ENCODE data around the gene COL19A1.

The COL19A1 gene

DNA sequence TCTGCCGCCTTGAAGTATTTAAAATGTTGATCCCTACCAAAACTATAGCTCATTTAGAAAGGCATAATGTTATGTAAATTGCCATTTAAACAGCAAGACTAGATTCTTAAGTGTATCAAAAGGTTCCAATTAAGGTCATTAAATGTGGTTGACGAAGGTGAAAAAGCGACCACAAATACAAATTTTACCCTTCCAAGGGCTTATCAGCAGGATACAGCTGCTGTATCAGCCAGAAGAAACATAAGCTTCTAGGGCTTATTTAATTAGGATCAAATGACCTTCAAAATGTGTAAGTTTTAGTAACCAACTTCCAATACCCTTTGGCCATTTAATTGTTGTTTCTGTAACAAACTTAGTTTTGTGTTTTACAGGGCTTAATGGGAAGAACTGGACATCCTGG is 296.6 kb downstream of the COL19A1 start:
- no peaks in the 10 kb centered on the region for H3K9me3 Mint-ChIP-seq
- H3K27me3 Mint-ChIP-seq: peaks cover 33% of the 10 kb centered on the region
- H3K4me3 Mint-ChIP-seq: no peak overlapping the region
- H3K36me3 Mint-ChIP-seq: no peaks in the 10 kb centered on the region
- no peak overlapping the region for H3K27ac Mint-ChIP-seq
- H3K4me1 Mint-ChIP-seq: peaks cover 5% of the 10 kb centered on the region

DNA sequence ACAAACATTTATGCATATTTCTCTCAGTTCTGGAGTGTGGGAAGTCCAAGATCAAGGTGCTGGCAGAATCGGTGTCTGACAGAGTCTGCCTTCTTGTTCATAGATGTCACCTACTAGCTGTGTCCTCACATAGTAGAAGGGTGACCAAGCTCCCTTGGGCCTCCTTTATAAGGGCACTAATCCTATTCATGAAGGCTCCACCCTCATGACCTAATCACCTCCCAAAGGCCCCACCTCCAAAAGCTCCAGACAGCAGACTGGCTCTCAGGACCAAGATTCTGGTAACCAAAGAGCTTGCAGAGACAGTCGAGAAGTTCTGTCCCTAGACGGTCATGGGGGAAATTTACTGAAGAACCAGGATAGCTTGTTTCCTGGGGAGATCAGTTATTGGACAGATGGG is 297.4 kb downstream of the COL19A1 start:
- Mint-ChIP-seq H3K4me1 (peaks cover 5% of the 10 kb centered on the region), H3K36me3 (no peaks in the 10 kb centered on the region), H3K4me3 (no peak overlapping the region), H3K9me3 (no peaks in the 10 kb centered on the region), H3K27ac (no peak overlapping the region), H3K27me3 (peaks cover 36% of the 10 kb centered on the region)

DNA sequence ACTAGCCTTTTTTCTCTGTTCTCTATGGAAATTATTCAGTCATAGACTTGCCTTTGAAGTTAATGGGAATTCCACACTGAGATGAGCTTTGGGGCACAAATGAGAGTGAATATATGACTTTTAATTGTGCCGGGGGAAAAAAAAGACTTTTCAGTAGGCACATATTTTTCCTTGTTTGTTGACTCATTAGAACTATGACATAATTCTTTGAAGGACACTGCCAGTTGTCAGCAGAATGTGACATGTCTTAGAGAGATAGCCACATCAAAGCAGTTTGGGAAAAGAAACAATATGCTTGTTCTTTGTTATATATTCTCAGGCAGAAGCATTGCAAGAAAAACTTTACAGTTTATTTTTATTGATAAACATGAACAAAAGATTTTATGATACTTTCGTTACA is 298.2 kb downstream of the COL19A1 start:
- peaks cover 38% of the 10 kb centered on the region for H3K27me3 Mint-ChIP-seq
- H3K4me3 Mint-ChIP-seq: no peak overlapping the region
- no peak overlapping the region for H3K27ac Mint-ChIP-seq
- H3K4me1 Mint-ChIP-seq: peaks cover 5% of the 10 kb centered on the region
- no peaks in the 10 kb centered on the region for H3K36me3 Mint-ChIP-seq
- no peaks in the 10 kb centered on the region for H3K9me3 Mint-ChIP-seq

DNA sequence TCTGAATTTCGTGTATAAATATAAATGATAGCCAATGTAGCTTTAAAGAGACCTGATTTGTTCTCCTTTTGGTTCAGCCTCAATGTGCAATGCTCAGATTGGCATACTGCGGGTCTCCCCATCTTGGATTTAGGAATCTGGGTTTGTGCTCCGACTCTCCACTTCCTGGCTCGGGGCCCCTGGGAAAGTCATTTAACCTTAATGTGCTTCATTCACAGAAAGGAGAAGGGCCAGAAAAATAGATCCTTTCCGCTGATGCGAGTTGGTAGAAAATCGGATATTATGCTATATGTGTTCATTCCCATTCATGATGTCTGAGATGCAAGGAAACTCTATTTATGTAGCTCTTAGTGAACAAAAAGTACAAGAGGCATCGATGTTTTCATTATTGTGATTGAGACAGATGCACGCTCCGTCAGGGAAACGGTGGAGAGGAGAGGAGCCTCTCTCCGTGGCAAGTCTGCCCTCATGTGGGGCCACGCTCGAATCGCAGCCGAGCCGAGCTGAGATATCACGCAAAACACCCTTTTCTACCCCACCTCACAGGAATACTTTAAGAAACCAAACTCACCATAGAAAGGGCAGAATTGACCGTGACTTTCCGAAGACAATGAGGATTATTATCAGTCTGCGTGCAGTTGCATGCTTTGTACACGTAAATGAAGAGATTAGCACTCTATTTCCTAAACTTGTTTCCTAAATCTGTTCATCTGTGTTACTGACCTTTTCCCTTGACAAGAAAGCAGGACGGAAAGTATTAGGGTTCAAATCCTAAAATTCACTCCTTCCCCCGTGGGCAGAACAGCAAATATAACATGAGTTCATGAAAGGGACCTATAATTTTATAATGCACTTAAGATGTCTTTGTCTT is 300.0 kb downstream of the COL19A1 start:
- H3K9me3 Mint-ChIP-seq: no peaks in the 10 kb centered on the region
- H3K4me3 Mint-ChIP-seq: no peak overlapping the region
- peaks cover 5% of the 10 kb centered on the region for H3K4me1 Mint-ChIP-seq
- peaks cover 33% of the 10 kb centered on the region for H3K27me3 Mint-ChIP-seq
- H3K36me3 Mint-ChIP-seq: no peaks in the 10 kb centered on the region
- H3K27ac Mint-ChIP-seq: no peak overlapping the region

DNA sequence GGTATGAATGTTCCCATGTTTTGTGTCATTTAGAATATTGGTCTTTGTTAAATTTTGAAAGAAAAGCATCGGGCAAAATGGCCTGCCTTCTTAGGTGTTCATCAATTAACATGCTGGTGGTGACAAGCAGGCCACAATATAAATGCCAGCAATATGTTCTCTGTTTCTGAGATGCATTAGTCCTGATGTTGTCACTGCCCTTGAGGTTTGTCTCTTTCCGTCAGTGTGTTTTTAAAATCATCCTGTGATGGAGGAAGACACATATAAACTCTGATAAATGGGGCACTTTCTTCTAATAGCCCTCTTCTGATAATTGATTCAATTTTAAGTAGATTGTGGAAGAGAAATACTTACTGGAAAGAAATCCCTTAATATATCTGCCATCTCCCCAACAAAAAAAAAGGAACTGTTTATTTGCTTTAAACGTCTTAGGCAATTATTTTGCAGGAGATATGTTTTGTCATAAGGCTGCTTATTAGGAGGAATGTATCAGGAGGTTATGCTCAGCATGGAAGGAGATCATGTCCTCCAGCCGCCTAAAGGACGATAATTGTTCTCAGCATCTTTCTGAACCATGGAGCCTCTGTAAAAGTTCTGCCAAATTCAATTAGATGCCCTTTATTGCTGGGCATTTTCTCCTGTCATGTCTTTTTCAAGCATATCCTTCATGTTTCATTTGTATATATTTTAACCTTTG is 302.5 kb downstream of the COL19A1 start:
- Mint-ChIP-seq H3K4me3 (no peak overlapping the region), H3K27me3 (peaks cover 25% of the 10 kb centered on the region), H3K4me1 (peaks cover 5% of the 10 kb centered on the region), H3K36me3 (no peaks in the 10 kb centered on the region), H3K9me3 (no peaks in the 10 kb centered on the region), H3K27ac (no peak overlapping the region)

DNA sequence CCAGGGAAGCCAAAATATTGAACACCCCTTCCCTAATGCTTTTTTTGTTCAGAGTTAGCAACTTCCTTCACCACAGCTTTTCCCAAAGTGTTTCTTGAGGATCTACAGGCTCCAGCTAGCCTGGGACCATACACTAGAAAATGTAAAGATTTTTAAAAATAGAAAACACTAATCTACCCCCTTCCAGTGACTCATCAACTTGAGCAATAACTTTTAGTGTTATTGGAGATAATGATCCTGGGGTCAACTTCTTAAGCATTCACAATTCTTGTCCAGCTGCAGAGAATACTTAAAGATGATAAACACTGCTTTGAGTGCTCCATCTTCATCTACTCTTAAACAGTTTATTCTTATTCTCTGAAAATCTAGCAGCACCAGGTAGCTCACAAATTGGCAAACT is 304.9 kb downstream of the COL19A1 start:
- peaks cover 15% of the 10 kb centered on the region for H3K27me3 Mint-ChIP-seq

DNA sequence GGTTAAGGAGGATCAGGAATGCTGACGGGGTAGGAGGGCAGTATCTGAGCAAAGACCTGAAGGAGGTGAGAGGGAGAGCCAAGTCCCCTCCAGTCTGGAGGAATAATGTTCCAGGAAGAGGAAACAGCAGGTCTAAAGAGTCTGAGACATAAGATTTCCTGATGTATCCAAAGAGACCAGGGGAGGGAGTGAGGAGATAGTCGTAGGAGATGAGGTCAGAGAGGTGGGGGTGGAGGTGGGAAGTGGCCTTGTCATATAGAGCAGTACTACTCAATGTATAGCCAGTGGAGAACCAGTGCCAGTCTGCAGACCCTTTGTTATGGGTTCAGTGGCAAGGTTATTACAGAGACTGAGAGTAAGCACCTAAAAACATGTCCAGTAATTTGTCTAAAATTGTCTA is 305.9 kb downstream of the COL19A1 start:
- H3K9me3 Mint-ChIP-seq: no peaks in the 10 kb centered on the region
- no peak overlapping the region for H3K27ac Mint-ChIP-seq
- H3K4me3 Mint-ChIP-seq: no peak overlapping the region

More for the DNA sequence above, 304.9 kb downstream of the COL19A1 start:
- Mint-ChIP-seq H3K27ac (no peak overlapping the region), H3K9me3 (no peaks in the 10 kb centered on the region), H3K4me3 (no peak overlapping the region), H3K4me1 (peaks cover 3% of the 10 kb centered on the region), H3K36me3 (no peaks in the 10 kb centered on the region)

DNA sequence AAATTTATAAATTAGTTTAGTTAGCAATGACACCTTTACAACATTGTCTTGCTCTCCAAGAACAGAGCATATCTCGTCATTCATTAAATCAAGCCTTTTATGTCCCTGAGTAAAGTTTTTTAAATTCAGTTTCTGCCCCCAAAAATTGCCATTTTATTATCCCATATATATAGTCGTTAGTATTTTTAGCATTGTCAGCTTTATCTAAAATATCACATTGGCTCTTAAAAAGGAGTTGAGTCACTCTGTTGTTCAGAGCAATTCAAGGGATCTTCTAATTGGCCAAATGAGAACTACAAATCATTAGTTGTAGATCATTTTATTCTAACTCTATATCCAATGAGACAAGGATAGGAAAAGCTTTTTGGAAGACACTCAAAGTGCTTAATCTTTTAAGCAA is 309.4 kb downstream of the COL19A1 start:
- H3K27ac Mint-ChIP-seq: no peak overlapping the region
- no peaks in the 10 kb centered on the region for H3K36me3 Mint-ChIP-seq
- no peaks in the 10 kb centered on the region for H3K9me3 Mint-ChIP-seq
- H3K4me3 Mint-ChIP-seq: no peak overlapping the region
- H3K27me3 Mint-ChIP-seq: no peaks in the 10 kb centered on the region
- no peaks in the 10 kb centered on the region for H3K4me1 Mint-ChIP-seq

More for the DNA sequence above, 305.9 kb downstream of the COL19A1 start:
- H3K4me1 Mint-ChIP-seq: no peaks in the 10 kb centered on the region
- H3K36me3 Mint-ChIP-seq: no peaks in the 10 kb centered on the region
- H3K27me3 Mint-ChIP-seq: peaks cover 6% of the 10 kb centered on the region

DNA sequence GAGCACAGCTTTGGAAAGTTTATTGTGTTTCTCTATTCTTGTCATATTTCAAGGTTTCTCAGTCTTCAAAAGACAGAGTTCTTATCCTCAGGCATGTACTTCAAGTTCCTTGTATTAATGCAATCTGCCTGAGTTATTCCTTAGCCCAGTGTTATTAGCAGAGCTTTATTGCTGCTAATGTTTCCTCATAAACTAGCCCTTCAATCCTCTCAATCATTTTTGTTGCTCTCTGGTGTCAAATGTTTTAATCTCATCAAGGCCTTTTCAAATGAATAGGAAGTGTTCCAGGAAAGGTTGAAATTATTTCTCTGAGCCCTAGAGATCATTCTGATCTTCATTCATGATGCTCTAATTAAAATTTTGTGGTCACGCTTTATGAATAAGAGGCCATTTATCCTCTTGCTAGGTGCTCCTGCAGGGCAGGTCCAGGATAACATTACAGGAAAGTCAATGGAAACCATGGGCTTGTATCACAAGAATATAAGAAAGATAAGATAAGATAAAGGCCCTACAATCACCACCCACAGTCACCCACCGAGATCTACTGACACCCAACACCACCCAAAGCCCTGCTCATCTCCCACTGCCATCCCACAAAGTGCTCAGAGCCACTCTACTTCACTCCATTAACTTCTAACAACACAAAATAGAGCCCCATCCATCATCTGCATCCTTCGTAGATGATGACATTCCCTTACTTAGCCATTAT is 310.6 kb downstream of the COL19A1 start:
- H3K4me3 Mint-ChIP-seq: no peak overlapping the region
- H3K4me1 Mint-ChIP-seq: no peaks in the 10 kb centered on the region
- H3K27me3 Mint-ChIP-seq: no peaks in the 10 kb centered on the region
- H3K9me3 Mint-ChIP-seq: no peaks in the 10 kb centered on the region
- no peak overlapping the region for H3K27ac Mint-ChIP-seq
- no peaks in the 10 kb centered on the region for H3K36me3 Mint-ChIP-seq

DNA sequence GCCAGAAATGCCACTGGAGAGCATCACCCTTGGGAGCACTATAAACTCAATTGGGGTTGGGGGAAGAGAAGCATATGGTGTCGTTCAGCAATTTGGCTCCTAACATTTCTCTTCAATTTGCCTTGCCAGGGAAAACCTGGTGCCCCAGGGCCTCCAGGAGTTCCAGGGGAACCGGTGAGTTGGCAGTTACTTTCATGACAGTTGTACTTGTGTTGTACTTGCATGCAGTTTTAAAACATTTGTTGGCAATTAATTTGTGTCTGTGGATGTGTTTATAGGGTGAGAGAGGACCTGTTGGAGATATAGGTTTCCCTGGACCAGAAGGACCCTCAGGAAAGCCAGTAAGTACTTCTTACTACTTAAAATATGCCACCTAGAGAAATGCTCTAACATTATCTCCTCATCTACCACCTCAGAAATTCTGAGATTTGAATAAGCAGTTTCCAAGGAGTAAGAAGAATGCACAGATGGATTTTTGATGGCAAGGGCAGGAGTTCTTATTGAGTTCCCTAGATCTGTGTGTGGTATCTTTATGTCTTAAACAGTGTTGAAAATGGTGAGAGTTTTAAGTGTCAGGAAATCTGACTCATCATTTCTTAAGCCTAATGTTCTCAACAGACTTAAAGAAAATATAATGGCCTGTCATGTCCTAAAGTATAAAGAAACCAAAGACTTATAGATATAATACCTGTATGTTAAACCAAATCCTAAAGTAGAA is 314.0 kb downstream of the COL19A1 start:
- H3K36me3 Mint-ChIP-seq: no peaks in the 10 kb centered on the region
- H3K4me1 Mint-ChIP-seq: no peaks in the 10 kb centered on the region
- H3K9me3 Mint-ChIP-seq: no peaks in the 10 kb centered on the region
- H3K4me3 Mint-ChIP-seq: no peak overlapping the region
- no peak overlapping the region for H3K27ac Mint-ChIP-seq
- H3K27me3 Mint-ChIP-seq: no peaks in the 10 kb centered on the region

DNA sequence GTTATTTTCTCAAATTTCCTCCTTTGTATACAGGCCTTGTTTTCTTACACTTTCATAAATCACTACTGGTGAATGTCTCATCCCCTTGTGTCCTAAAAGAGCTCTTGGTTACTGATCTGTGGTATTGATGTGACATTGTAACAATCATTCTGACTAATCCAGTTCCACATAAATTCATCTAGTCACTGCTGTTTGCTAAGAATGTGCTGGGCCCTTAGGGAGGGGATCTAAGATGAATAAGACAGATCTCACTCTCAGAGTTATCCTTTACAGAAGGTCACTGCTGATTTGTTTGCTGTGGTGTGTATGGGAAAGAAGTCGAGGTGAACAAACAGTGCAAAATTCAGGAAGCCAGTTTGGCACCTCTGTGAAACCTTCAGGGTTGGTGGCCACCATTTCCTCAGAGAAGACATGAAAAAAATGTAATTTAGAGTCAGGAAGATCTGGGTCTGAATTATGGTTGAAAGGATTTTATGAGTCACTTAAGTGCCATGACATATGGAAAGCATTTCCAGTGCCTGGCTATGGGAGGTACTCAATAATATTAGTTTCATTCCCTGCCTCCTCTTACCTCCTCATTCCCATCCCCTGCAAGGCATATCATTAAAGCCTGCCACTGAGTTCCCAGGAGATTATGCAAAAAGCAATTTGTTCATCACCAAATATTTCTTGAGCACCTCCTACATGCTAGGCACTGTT is 314.7 kb downstream of the COL19A1 start:
- no peak overlapping the region for H3K27ac Mint-ChIP-seq
- no peaks in the 10 kb centered on the region for H3K36me3 Mint-ChIP-seq
- no peaks in the 10 kb centered on the region for H3K27me3 Mint-ChIP-seq
- no peak overlapping the region for H3K4me3 Mint-ChIP-seq
- no peaks in the 10 kb centered on the region for H3K4me1 Mint-ChIP-seq
- no peaks in the 10 kb centered on the region for H3K9me3 Mint-ChIP-seq

DNA sequence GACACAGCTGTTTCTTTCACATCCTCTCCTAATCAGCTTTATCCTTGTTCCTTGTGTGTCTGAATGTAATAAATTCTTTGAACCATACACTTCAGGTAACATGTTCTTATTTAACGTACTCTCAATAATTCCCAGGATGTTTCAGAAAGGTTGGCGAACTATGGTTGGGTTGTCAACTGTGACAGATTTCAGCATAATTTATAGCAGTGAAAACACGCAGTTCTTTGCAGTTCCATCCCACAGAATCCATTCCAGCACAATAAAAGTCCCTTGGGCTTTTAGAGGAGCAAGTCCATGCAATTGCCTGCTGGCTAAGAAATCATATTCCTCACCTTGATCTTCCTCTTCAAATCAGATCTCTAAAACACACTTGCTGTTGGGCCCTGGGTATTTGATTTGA is 317.2 kb downstream of the COL19A1 start:
- no peaks in the 10 kb centered on the region for H3K36me3 Mint-ChIP-seq
- H3K27me3 Mint-ChIP-seq: no peaks in the 10 kb centered on the region
- H3K9me3 Mint-ChIP-seq: no peaks in the 10 kb centered on the region
- H3K27ac Mint-ChIP-seq: no peak overlapping the region
- no peaks in the 10 kb centered on the region for H3K4me1 Mint-ChIP-seq
- H3K4me3 Mint-ChIP-seq: no peak overlapping the region

DNA sequence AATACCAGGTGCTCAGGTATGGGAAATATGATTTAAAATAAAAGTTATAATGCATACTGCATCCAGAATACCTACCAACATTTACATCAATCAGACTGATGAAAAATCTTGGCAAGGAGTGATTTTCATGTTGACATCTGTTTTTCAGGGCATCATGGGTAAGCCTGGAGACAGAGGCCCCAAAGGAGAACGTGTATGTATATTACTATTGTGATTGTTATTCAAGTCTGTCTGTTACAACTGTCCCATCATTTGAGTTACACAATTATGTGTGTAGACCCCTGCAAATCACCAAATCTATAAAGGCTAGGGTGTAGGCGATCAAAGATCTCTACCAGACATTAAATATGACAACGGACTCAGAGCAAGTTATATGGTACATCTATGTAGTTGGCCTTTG is 318.4 kb downstream of the COL19A1 start:
- Mint-ChIP-seq H3K4me1 (no peaks in the 10 kb centered on the region), H3K27ac (no peak overlapping the region), H3K9me3 (no peaks in the 10 kb centered on the region), H3K4me3 (no peak overlapping the region), H3K27me3 (no peaks in the 10 kb centered on the region), H3K36me3 (no peaks in the 10 kb centered on the region)

DNA sequence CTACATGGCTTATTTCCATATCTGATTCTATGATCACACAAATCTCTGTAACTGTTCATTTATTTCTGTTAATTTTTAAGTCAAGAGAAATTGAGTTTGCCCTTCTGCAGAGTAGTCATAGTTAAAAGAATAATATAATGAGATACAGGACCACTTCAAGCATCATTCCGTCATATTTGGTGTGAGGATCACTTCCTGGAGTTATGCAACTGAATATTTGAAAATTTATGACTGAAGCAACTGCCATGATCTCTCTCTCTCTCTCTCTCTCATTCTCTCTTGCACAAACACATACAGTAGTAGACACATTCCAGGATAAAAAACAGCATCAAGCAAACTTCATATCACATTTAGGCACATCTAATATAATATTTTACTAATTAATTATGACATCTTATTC is 320.1 kb downstream of the COL19A1 start:
- Mint-ChIP-seq H3K27me3 (no peaks in the 10 kb centered on the region), H3K36me3 (no peaks in the 10 kb centered on the region), H3K27ac (no peak overlapping the region), H3K4me1 (no peaks in the 10 kb centered on the region), H3K9me3 (no peaks in the 10 kb centered on the region), H3K4me3 (no peak overlapping the region)

DNA sequence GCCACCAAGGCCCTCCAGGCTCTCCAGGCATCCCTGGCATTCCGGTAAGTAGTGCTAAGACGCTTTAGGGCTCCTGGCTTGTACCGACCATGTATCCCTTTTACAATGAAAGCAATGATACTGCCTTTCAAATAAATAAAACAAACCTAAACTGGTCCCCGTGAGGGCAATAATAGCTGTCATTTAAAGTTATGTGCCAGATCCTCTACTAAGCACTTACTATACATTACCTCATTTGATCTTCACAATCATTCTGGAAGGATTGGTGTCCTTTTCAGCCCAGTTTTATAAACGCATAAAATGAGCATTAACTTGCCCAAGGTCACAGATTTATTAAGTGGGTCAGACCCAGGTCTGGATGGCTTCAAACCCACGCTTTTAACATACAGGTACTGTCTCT is 321.8 kb downstream of the COL19A1 start:
- Mint-ChIP-seq H3K27me3 (no peaks in the 10 kb centered on the region), H3K9me3 (no peaks in the 10 kb centered on the region), H3K4me3 (no peak overlapping the region), H3K27ac (no peak overlapping the region), H3K36me3 (no peaks in the 10 kb centered on the region), H3K4me1 (no peaks in the 10 kb centered on the region)

All from activated naive CD4-positive, alpha-beta T cell treated with anti-CD3 and anti-CD28 coated beads, Interleukin-2, amount 50 U/mL, for 24 hours (primary cell).